Nephron progenitor cell (in vitro differentiated cells): ENCODE results near the gene KISS1R.

Experiments used
- DNase-seq: peaks from one replicate; pipeline ENCODE4 v3.0.0; 2021
- H3K27ac Mint-ChIP-seq: 2 replicates; pipeline ENCODE4 v1.8.0; 2021; ENCODE audit warnings: mild to moderate bottlenecking, moderate library complexity, mixed read lengths
- H3K27me3 Mint-ChIP-seq: 2 replicates; pipeline ENCODE4 v1.8.0; 2021; ENCODE audit warnings: mild to moderate bottlenecking, low read depth, mixed read lengths; ENCODE audit not compliant: poor library complexity
- H3K36me3 Mint-ChIP-seq: 2 replicates; pipeline ENCODE4 v1.8.0; 2021; ENCODE audit warnings: low read depth, mixed read lengths
- H3K4me1 Mint-ChIP-seq: 2 replicates; pipeline ENCODE4 v1.8.0; 2021; ENCODE audit warnings: mixed read lengths
- H3K4me3 Mint-ChIP-seq: 2 replicates; pipeline ENCODE4 v1.8.0; 2021; ENCODE audit warnings: mild to moderate bottlenecking, moderate library complexity, mixed read lengths
- H3K9me3 Mint-ChIP-seq: 2 replicates; pipeline ENCODE4 v1.8.0; 2021; ENCODE audit warnings: mild to moderate bottlenecking, moderate library complexity, mixed read lengths
- CTCF ChIP-seq: fragments of 200-600 bp; sonication (generic); IDR thresholded peaks from 2 replicates; pipeline ENCODE4 v1.5.0; 2021; ENCODE audit warnings: antibody characterized with exemption

Gene KISS1R

GRCh38 chr19:937259-937694, 20.1 kb downstream of the KISS1R start:
- Mint-ChIP-seq H3K27me3 (no peaks in the 10 kb centered on the region), H3K36me3 (peaks cover 59% of the 10 kb centered on the region), H3K27ac (no peak overlapping the region), H3K4me1 (peaks cover 35% of the 10 kb centered on the region), H3K4me3 (no peak overlapping the region), H3K9me3 (peaks cover 7% of the 10 kb centered on the region)
- TF ChIP-seq CTCF: no peak
- no peak for DNase-seq

GRCh38 chr19:938233-938923, 21.2 kb downstream of the KISS1R start:
- Mint-ChIP-seq H3K4me3 (no peak overlapping the region), H3K4me1 (peaks cover 27% of the 10 kb centered on the region)

GRCh38 chr19:939439-939838, 22.3 kb downstream of the KISS1R start:
- DNase-seq: no peak
- peak overlapping the region; percentile 94 for H3K27ac Mint-ChIP-seq
- H3K4me1 Mint-ChIP-seq: peaks cover 27% of the 10 kb centered on the region
- TF ChIP-seq CTCF: no peak
- H3K27me3 Mint-ChIP-seq: no peaks in the 10 kb centered on the region
- H3K36me3 Mint-ChIP-seq: peaks cover 80% of the 10 kb centered on the region
- no peak overlapping the region for H3K4me3 Mint-ChIP-seq
- H3K9me3 Mint-ChIP-seq: peaks cover 14% of the 10 kb centered on the region

More at GRCh38 chr19:938233-938923, 21.2 kb downstream of the KISS1R start:
- no peaks in the 10 kb centered on the region for H3K27me3 Mint-ChIP-seq
- no peak for DNase-seq
- TF ChIP-seq CTCF: no peak
- peaks cover 14% of the 10 kb centered on the region for H3K9me3 Mint-ChIP-seq
- H3K36me3 Mint-ChIP-seq: peaks cover 69% of the 10 kb centered on the region
- H3K27ac Mint-ChIP-seq: peak overlapping the region; percentile 89

GRCh38 chr19:939922-940321, 22.8 kb downstream of the KISS1R start:
- no peak for DNase-seq
- H3K27ac Mint-ChIP-seq: peak overlapping the region; percentile 94
- peaks cover 32% of the 10 kb centered on the region for H3K4me1 Mint-ChIP-seq
- no peak overlapping the region for H3K4me3 Mint-ChIP-seq
- no peak for TF ChIP-seq CTCF
- peaks cover 85% of the 10 kb centered on the region for H3K36me3 Mint-ChIP-seq
- no peaks in the 10 kb centered on the region for H3K27me3 Mint-ChIP-seq
- H3K9me3 Mint-ChIP-seq: peaks cover 14% of the 10 kb centered on the region

GRCh38 chr19:940591-941291, 23.6 kb downstream of the KISS1R start:
- Mint-ChIP-seq H3K27ac (peak overlapping the region; percentile 94), H3K9me3 (peaks cover 14% of the 10 kb centered on the region), H3K36me3 (peaks cover 82% of the 10 kb centered on the region), H3K4me3 (no peak overlapping the region), H3K27me3 (no peaks in the 10 kb centered on the region), H3K4me1 (peaks cover 36% of the 10 kb centered on the region)
- no peak for DNase-seq
- TF ChIP-seq CTCF: no peak
